IMR-90 (cell line): Measurements from ENCODE around the gene CABP4. TPM values are rescaled to one million over a fixed set of nuclear protein-coding genes. Genes with fewer than 3 reads are reported as not detected.
A peak's percentile ranks its signal among the peaks of the same experiment; 100 is the strongest.

ENCODE experiments used
- ATAC-seq: fragments of 200-7000 bp; cut with Tn5 transposase; 2 replicates; pipeline ENCODE4 v1.9.1; 2020; ENCODE audit warnings: low read depth, mild to moderate bottlenecking, moderate library complexity
- BruUV-seq: library from RNA; stranded (reverse); fragments of 400-500 nt; replicated peaks from 2 replicates; lab custom pipeline; 2021; lab: Mats Ljungman, UMichigan
- CTCF ChIA-PET: fragments of 300-600 bp; formaldehyde crosslinking; extraction: SDS; loops from one replicate; lab custom pipeline; 2021; ENCODE audit warnings: antibody characterized with exemption; lab: Yijun Ruan, JAX
- POLR2A ChIA-PET: fragments of 300-600 bp; sonication (Branson Sonifier 250); formaldehyde crosslinking; loops from one replicate; lab custom pipeline; 2022; ENCODE audit warnings: antibody characterized with exemption; ENCODE audit not compliant: unreplicated experiment; lab: Charles Lee
- DNase-seq: peaks from one replicate; pipeline ENCODE4 v3.0.0; 2013
- H2AFZ ChIP-seq: replicated peaks from 2 replicates; pipeline ENCODE3; 2013; ENCODE audit warnings: low read length, mild to moderate bottlenecking; ENCODE audit not compliant: poor library complexity
- H2AK5ac ChIP-seq: 2 replicates; pipeline ENCODE4 v1.6.1; 2013; ENCODE audit warnings: low read depth, low read length, inconsistent platforms
- H2AK9ac ChIP-seq: replicated peaks from 2 replicates; pipeline ENCODE3; 2013; ENCODE audit warnings: mild to moderate bottlenecking, low read depth, low read length, moderate library complexity; ENCODE audit not compliant: poor library complexity
- H2BK120ac ChIP-seq: 2 replicates; pipeline ENCODE4 v1.6.1; 2013; ENCODE audit warnings: low read depth, low read length, inconsistent platforms
- H2BK15ac ChIP-seq: 3 replicates; pipeline ENCODE4 v1.6.1; 2013; ENCODE audit warnings: low read depth, low read length, inconsistent platforms
- H2BK20ac ChIP-seq: 2 replicates; pipeline ENCODE4 v1.6.1; 2013; ENCODE audit warnings: low read depth, mild to moderate bottlenecking, inconsistent platforms, low read length, moderate library complexity
- H2BK5ac ChIP-seq: 2 replicates; pipeline ENCODE4 v1.6.1; 2013; ENCODE audit warnings: mild to moderate bottlenecking, low read depth, low read length, inconsistent platforms; ENCODE audit not compliant: poor library complexity, severe bottlenecking
- H3K14ac ChIP-seq: replicated peaks from 2 replicates; pipeline ENCODE4 v1.6.1; 2013; ENCODE audit warnings: low read depth, low read length, inconsistent platforms
- H3K18ac ChIP-seq: 2 replicates; pipeline ENCODE4 v1.6.1; 2013; ENCODE audit warnings: low read depth, low read length, control low read depth
- H3K23ac ChIP-seq: 2 replicates; pipeline ENCODE4 v1.6.1; 2013; ENCODE audit warnings: low read depth, low read length, inconsistent platforms
- H3K27ac ChIP-seq: 2 replicates; pipeline ENCODE4 v1.5.1; 2013; ENCODE audit warnings: mild to moderate bottlenecking, control low read depth, low read length; ENCODE audit not compliant: insufficient read depth
- H3K27me3 ChIP-seq: 2 replicates; pipeline ENCODE4 v1.6.1; 2013; ENCODE audit warnings: low read length; ENCODE audit not compliant: control insufficient read depth, insufficient read depth
- H3K36me3 ChIP-seq: 2 replicates; pipeline ENCODE4 v1.6.1; 2013; ENCODE audit warnings: low read length, mixed read lengths; ENCODE audit not compliant: control insufficient read depth, insufficient read depth
- H3K4ac ChIP-seq: 2 replicates; pipeline ENCODE4 v1.6.1; 2013; ENCODE audit warnings: low read depth, low read length, inconsistent platforms
- H3K4me1 ChIP-seq: 2 replicates; pipeline ENCODE4 v1.6.1; 2013; ENCODE audit warnings: low read length, mixed read lengths; ENCODE audit not compliant: control insufficient read depth, insufficient read depth
- H3K4me2 ChIP-seq: 2 replicates; pipeline ENCODE4 v1.6.1; 2013; ENCODE audit warnings: low read depth, mild to moderate bottlenecking, control low read depth, low read length, moderate library complexity
- H3K4me3 ChIP-seq: 2 replicates; pipeline ENCODE4 v1.5.1; 2013; ENCODE audit warnings: low read depth, mild to moderate bottlenecking, control low read depth, low read length, moderate library complexity; ENCODE audit not compliant: insufficient read depth
- H3K56ac ChIP-seq: 2 replicates; pipeline ENCODE4 v1.6.1; 2013; ENCODE audit warnings: low read length, inconsistent platforms; ENCODE audit not compliant: insufficient read depth; ENCODE audit errors: extremely low read depth
- H3K79me1 ChIP-seq, 2 experiments: 2 replicates each; pipeline ENCODE4 v1.6.1; 2013; ENCODE audit warnings: low read length in 2 of 2, inconsistent platforms in 1 of 2, low read depth in 1 of 2
- H3K9ac ChIP-seq: 2 replicates; pipeline ENCODE4 v1.6.1; 2013; ENCODE audit warnings: low read depth, low read length, control low read depth
- H3K9me1 ChIP-seq: 2 replicates; pipeline ENCODE4 v1.6.1; 2013; ENCODE audit warnings: low read length, inconsistent platforms; ENCODE audit not compliant: insufficient read depth
- H3K9me3 ChIP-seq: 2 replicates; pipeline ENCODE4 v1.6.1; 2013; ENCODE audit warnings: low read length; ENCODE audit not compliant: control insufficient read depth, insufficient read depth
- H4K20me1 ChIP-seq: 2 replicates; pipeline ENCODE4 v1.6.1; 2013; ENCODE audit warnings: low read length, inconsistent platforms; ENCODE audit not compliant: insufficient read depth
- H4K5ac ChIP-seq: 2 replicates; pipeline ENCODE4 v1.6.1; 2013; ENCODE audit warnings: mild to moderate bottlenecking, low read depth, low read length, control low read depth
- H4K8ac ChIP-seq, 2 experiments: 2 replicates each; pipeline ENCODE4 v1.6.1; 2013; ENCODE audit warnings: low read depth in 2 of 2, low read length in 2 of 2, control low read depth in 1 of 2, inconsistent platforms in 1 of 2
- H4K91ac ChIP-seq: 2 replicates; pipeline ENCODE4 v1.6.1; 2013; ENCODE audit warnings: low read depth, low read length, inconsistent platforms; ENCODE audit not compliant: insufficient read depth
- MAFK ChIP-seq: IDR thresholded peaks from 2 replicates; pipeline ENCODE4 v1.6.1; 2012; ENCODE audit warnings: low read depth, low read length, improper control_type of control experiment
- RFX5 ChIP-seq: IDR thresholded peaks from 2 replicates; pipeline ENCODE4 v1.8.0; 2012; ENCODE audit warnings: low read depth, mild to moderate bottlenecking, low read length, moderate library complexity
- WGBS, 2 experiments: methylation state at CpG; one replicate each; pipeline versions ENCODE4 v1.1.5 to v1.1.7; 2013; ENCODE audit warnings: missing lambda C conversion rate in 2 of 2; ENCODE audit not compliant: insufficient read length in 1 of 2; ENCODE audit errors: extremely low coverage in 2 of 2; 5-methylcytosine and 5-hydroxymethylcytosine counted together
- dilution Hi-C: fragments of 300-500 bp; cut with HindIII; formaldehyde crosslinking; loops from one replicate; pipeline ENCODE4 v1.14.3; 2018; ENCODE audit warnings: low sequenced_read_pairs; ENCODE audit not compliant: unreplicated experiment
- in situ Hi-C: fragments of 300-500 bp; cut with MboI; formaldehyde crosslinking; loops from 3 replicates; pipeline ENCODE4 v1.14.3; 2019; ENCODE audit warnings: low sequenced_read_pairs, inconsistent platforms, mixed read lengths
- intact Hi-C: fragments of 100-400 bp; cut with micrococcal nuclease; formaldehyde crosslinking; loops from 2 replicates; pipeline ENCODE4 v1.10.0; 2022
- polyA plus RNA-seq, 3 experiments: library from polyadenylated mRNA; depleted of rRNA; stranded (reverse); fragments of >200 nt; gene quantifications; 2 replicates each; pipeline ENCODE4 v1.2.3, GENCODE V29; 2012; ENCODE audit warnings: low replicate concordance in 1 of 3
- total RNA-seq: library from RNA; depleted of rRNA; stranded (reverse); fragments of >200 nt; gene quantifications from 2 replicates; pipeline ENCODE4 v1.2.3, GENCODE V29; 2012

CABP4 gene
- total and polyA plus RNA-seq, 2 of the 4 experiments (the other 2 are of a cell fraction) = not detected

- H3K27me3 ChIP-seq = peaks cover 4% of the 10 kb centered on the region; the same call in 1 of the 2 replicates
- no peaks in the 10 kb centered on the region for H4K20me1 ChIP-seq
- CTCF ChIA-PET = no interaction called here
- no peak overlapping the region for H3K9ac ChIP-seq
- no TSS peak for BruUV-seq
- ATAC-seq = no peak
- H3K23ac ChIP-seq = no peak overlapping the region
- no peak overlapping the region for H2BK5ac ChIP-seq
- H3K9me1 ChIP-seq = no peaks in the 10 kb centered on the region
- H4K8ac ChIP-seq = no peak overlapping the region
- no peak overlapping the region for H3K56ac ChIP-seq
- H2AK5ac ChIP-seq = no peak overlapping the region
- H3K79me1 ChIP-seq = no peaks in the 10 kb centered on the region
- 50% methylated on average over 1 of the region's 9 CpGs; no CpG with 5 or more reads in 1 of the 2 experiments for WGBS, 2 experiments
- H2BK120ac ChIP-seq = no peak overlapping the region
- H2BK15ac ChIP-seq = no peak overlapping the region
- H3K36me3 ChIP-seq = no peaks in the 10 kb centered on the region
- no peak overlapping the region for H4K5ac ChIP-seq
- dilution Hi-C loops (no loop called here), in situ Hi-C loops (no loop called here), intact Hi-C loops (no loop called here)
- TF ChIP-seq MAFK = 0 out of 2 replicates have a peak, but pooled peaks have one; percentile 25
- TF ChIP-seq RFX5 = no peak
- no peak overlapping the region for H3K18ac ChIP-seq
- H4K91ac ChIP-seq = no peak overlapping the region
- H3K9me3 ChIP-seq = no peaks in the 10 kb centered on the region
- peaks cover under 1% of the 10 kb centered on the region; the same call in 1 of the 2 replicates for H3K4me1 ChIP-seq
- DNase-seq = no peak
- H2AK9ac ChIP-seq = peak overlapping the region; percentile 50
- H2AFZ ChIP-seq = no peak overlapping the region
- no peak overlapping the region for H3K4ac ChIP-seq
- no peak overlapping the region for H3K14ac ChIP-seq
- POLR2A ChIA-PET = interaction anchor here (0.6 kb wide), 1 partner anchor 20 kb away, joined by 3 read pairs; no protein-coding TSS in a partner anchor
- no peak overlapping the region for H3K27ac ChIP-seq
- H3K4me3 ChIP-seq = no peak overlapping the region
- H3K4me2 ChIP-seq = no peak overlapping the region
- H2BK20ac ChIP-seq = no peak overlapping the region
Measured at GRCh38 chr11:67449116-67449844, 5.9 kb upstream of the CABP4 start.
